ENCODE results near the gene FPR3. TPM values are rescaled to one million over a fixed set of nuclear protein-coding genes. Genes with fewer than 3 reads are reported as not detected.

Gene FPR3, protein sequence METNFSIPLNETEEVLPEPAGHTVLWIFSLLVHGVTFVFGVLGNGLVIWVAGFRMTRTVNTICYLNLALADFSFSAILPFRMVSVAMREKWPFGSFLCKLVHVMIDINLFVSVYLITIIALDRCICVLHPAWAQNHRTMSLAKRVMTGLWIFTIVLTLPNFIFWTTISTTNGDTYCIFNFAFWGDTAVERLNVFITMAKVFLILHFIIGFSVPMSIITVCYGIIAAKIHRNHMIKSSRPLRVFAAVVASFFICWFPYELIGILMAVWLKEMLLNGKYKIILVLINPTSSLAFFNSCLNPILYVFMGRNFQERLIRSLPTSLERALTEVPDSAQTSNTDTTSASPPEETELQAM
- total RNA-seq (2014; rRNA removed; shearing (Covaris generic)): not detected in 2 replicates

DNA sequence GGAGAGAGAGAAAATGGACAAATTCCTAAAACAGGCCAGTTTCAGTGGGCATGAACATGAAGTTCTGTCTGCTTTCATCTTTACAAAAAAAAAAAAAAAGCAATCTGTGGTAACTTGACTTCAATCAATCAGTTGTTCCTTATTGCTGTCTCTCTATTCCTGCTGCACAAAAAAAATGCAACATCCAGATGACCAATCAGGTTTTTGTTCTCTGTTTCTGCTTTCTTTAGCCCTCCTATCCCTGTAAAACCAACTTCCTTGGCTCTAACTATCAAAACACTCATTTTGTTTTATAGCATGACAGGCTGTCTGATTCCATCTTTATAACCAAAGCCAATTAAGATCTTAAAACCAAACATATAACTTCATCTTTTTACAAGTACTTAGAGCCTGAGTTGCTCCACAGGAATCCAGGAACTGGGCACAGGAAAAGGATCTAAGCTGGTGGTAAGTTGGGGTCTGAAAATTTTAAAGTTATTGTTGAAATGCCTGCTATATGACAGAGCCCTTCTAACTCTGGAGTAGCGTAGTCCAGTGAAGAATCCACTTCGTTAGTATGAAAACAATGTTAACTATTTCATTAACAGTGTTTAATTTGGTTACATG is at the start of gene FPR3:
Gene FPR3 (plus strand): TSS at position 273 of the 606 bp plus-strand sequence. CDS start 28,592 bp downstream, outside the sequence.

DNA sequence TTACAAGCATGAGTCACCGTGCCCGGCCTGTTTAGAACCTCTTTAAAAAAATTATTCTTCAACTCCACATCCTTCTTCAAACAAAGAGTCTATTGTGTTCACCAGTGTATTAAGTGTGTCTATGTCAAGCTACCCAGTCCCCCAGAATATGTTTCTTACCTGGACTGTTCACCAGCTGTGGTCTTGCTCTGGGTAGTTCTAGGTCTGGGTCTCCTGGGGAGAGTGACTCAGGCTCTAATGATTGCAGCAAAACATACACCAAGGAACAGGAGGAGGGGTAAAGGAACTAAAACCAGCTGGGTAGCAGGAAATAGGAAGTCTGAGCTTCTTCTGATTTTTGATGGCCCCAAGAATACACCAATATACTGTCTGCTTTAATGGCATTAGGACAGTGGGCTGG is 43.3 kb upstream of the FPR3 start, which contains the start of gene FPR1:
Gene FPR1 (minus strand): TSS at position 224 of the 400 bp plus-strand sequence. CDS start 4,884 bp downstream, outside the sequence.

DNA sequence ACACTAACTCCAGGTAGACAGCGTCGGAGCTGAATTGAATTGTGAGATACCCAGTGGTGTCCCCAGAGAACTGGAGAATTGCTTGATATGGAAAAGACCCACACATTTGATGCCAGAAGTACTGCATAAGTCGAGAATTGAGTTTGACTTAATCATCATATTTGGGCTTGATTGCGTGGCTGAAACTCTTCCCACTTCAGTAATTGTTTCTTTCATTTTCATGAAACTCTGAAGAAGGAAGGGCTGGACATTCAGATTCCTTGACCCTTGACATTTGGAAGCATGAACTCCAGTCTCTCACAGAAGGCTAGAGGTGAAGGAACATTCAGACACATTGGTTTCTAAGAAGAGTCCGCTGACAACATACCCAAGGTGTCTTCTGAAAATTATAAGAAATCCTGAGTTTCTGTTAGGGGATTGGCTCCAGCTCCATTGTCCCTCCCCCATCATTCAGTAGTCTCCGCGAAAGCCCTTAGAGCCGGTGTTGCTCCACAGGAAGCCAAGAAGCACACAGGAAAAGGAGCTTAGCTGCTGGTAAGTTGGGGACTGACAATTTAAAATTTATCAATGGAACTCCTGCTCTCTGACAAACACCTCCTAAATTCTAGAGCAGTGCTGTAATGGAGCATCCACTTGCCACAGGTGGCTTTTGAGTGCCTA is 34.1 kb upstream of the FPR3 start, which contains the start of gene FPR2:
Gene FPR2 (plus strand): TSS at position 484 of the 660 bp plus-strand sequence. CDS start 7,479 bp downstream, outside the sequence.

Other genes starting within 250 kb of the FPR3 start
- gene ZNF175, start 223.9 kb upstream of the FPR3 start, total RNA-seq (2014; rRNA removed; shearing (Covaris generic)): 2.3 and 3.4 TPM in 2 replicates
- not detected in 2 replicates for gene SIGLEC5, start 164.8 kb upstream of the FPR3 start, total RNA-seq (2014; rRNA removed; shearing (Covaris generic))
- not detected in 2 replicates for gene SIGLEC14, start 148.3 kb upstream of the FPR3 start, total RNA-seq (2014; rRNA removed; shearing (Covaris generic))
- 3.8 and 8.1 TPM in 2 replicates for gene SPACA6, start 101.8 kb upstream of the FPR3 start, total RNA-seq (2014; rRNA removed; shearing (Covaris generic))
- gene HAS1, start 71.2 kb upstream of the FPR3 start, total RNA-seq (2014; rRNA removed; shearing (Covaris generic)): not detected in 2 replicates
- gene FPR1, start 43.3 kb upstream of the FPR3 start, total RNA-seq (2014; rRNA removed; shearing (Covaris generic)): not detected in 2 replicates
- gene FPR2, start 34.0 kb upstream of the FPR3 start, total RNA-seq (2014; rRNA removed; shearing (Covaris generic)): 0.03 TPM in 1 of 2 replicates, not detected in the other
- gene ZNF577, start 92.8 kb downstream of the FPR3 start, total RNA-seq (2014; rRNA removed; shearing (Covaris generic)): 6.2 and 11.5 TPM in 2 replicates
- 4.4 and 6.9 TPM in 2 replicates for gene ZNF649, start 109.9 kb downstream of the FPR3 start, total RNA-seq (2014; rRNA removed; shearing (Covaris generic))
- 1.5 and 1.7 TPM in 2 replicates for gene ZNF613, start 132.3 kb downstream of the FPR3 start, total RNA-seq (2014; rRNA removed; shearing (Covaris generic))
- gene ZNF350, start 191.7 kb downstream of the FPR3 start, total RNA-seq (2014; rRNA removed; shearing (Covaris generic)): 4.8 and 6.7 TPM in 2 replicates
- gene ZNF615, start 213.1 kb downstream of the FPR3 start, total RNA-seq (2014; rRNA removed; shearing (Covaris generic)): 8.3 and 9.7 TPM in 2 replicates
- 6.8 and 7.1 TPM in 2 replicates for gene ZNF614, start 233.2 kb downstream of the FPR3 start, total RNA-seq (2014; rRNA removed; shearing (Covaris generic))

Measured in A375 (cell line).